LNCAP (cell line): ENCODE measurements around the gene MMP17.

ENCODE experiments used
- CTCF ChIP-seq: fragments of 450-650 bp; IDR thresholded peaks from 2 replicates; pipeline ENCODE4 v1.5.1; 2017; ENCODE audit warnings: mild to moderate bottlenecking

The MMP17 gene

GRCh38 chr12:131855521-131856142 lies 27.4 kb downstream of the MMP17 start:
- TF ChIP-seq CTCF: no peak

- TF ChIP-seq CTCF: no peak
Observed at GRCh38 chr12:131856366-131857097, 28.3 kb downstream of the MMP17 start.

DNA sequence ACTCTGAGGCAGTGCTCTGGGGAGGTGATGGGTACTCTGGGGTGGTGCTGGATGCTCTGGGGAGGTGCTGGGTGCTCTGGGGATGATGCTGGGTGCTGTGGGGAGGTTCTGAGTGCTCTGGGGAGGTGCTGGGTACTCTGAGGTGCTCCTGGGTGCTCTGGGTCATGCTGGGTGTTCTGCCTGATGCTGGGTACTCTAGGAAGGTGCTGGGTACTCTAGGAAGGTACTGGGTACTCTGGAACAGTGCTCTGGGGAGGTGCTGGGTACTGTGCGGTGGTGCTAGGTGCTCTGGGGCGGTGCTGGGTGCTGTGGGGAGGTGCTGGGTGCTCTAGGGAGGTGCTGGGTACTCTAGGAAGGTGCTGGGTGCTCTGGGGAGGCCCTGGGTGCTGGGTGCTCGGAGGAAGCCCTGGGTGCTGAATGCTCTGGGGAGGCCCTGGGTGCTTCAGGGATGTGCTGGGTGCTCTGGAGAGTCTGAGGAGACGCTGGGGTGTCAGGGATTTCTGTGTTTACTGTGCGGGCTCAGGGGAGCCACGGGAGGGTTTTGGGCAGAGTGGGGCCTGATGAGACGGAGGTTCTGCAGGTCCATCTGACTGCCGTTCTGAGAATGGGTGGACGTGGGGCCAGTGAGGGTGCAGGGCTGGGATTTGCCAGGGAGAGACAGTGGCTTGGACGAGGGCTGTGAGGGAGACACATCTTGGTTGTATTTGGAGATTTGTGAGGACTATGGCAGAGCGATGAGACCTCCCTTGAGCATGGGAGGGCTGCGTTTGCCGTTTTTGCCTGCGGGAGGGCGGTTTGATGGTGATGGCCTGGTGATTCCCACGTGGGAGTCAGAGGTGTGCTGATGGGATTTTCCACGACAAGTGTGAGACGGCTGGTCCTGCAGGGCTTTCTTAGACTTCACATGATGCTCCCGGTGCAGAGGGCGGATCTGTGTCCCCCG lies 30.0 kb downstream of the MMP17 start:
- TF ChIP-seq CTCF: no peak

DNA sequence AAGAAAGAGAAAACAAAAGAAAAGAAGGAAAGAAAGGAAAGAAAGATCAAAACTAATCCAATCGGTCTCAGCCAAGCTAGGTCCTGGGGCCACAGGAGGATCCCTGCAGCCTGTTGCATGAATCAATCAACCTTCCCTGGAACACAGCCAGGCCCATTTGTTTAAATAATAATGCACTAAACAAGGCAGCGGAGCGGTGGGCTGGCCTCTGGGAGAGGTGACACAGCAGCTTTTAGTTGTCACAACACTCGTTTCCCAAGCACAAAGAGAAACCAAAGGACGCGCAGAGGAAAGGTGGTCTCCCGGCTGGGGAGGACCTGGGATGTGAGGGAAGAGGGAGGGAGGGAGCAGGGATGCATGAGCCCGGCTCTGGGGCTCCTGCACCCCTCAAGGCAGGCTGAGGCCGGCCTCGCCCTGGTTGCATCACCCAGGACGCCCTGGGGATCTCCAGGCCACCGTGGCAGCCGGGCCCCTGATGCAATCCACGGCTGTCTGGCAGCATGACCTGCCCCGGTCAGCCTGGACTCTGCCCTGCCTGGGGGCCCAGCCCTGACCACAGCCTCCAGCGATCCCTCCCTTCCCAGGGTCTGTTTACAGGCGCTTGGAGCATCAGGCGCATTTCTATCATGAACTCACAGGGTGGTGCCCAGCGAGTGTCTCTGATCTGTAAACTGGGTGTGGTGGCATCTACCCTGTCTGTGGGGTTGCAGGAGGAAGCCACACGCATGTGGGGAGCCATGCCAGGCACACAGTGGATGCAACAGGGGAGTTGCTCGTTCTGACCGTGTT lies 32.5 kb downstream of the MMP17 start:
- TF ChIP-seq CTCF: no peak

DNA sequence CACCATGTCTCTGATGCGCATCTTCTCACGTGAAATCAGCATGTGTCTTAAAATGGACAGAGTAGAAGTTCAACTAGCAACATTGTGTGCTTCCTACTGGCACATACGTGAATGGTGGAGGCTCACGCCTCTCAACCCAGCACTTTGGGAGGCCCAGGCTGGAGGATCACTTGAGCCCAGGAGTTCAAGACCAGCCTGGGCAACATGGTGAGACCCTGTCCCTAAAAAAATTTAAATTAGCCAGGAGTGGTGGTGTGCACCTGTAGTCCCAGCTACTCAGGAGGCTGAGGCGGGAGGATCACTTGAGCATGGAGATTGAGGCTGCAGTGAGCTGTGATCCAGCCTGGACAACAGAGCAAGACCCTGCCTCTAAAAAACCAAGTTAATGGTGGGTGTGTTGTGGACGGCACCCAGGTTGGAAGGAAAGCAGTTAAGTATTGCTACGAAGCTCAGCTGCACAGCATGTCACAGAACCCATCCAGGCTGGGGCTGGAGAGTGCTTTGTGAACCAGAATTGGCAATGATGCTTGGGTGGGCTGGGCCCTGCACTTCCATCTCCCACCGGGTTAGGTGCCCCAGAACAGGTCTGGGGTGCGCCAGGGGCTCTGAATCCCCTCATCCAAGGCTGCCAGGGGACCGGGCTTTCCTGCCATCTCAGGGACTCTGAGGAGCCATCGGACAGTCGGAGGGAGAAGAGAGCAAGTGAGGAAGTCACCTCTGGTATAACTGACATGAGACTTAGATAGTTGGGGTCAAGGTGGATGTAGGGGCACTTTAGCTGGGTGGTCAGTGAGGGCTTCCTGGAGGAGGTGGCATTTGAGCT lies 33.3 kb downstream of the MMP17 start:
- no peak for TF ChIP-seq CTCF

- no peak for TF ChIP-seq CTCF
Observed at GRCh38 chr12:131862084-131862441, 33.9 kb downstream of the MMP17 start.
